ENCODE measurements around the gene PCSK5. TPM values are rescaled to one million over a fixed set of nuclear protein-coding genes. Genes with fewer than 3 reads are reported as not detected.

The PCSK5 gene
- polyA plus RNA-seq, 3 donors = 4.8 to 13.0 (median 7.1) TPM

- Histone ChIP-seq H3K27ac (ENCODE audit: low read depth in 1 of 2, low read length in 2 of 2) (no peak overlapping the region), H3K9ac (ENCODE audit: insufficient read depth, low read length, poor library complexity, severe bottlenecking) (no peak overlapping the region), H3K36me3 (replicated peaks in 1 of 2; ENCODE audit: control insufficient read depth in 1 of 2, insufficient read depth in 2 of 2, low read length in 2 of 2) (peaks cover 11 to 22% of the 10 kb centered on the region in 2 donors), H3K9me3 (replicated peaks in 1 of 2; ENCODE audit: control insufficient read depth in 1 of 2, insufficient read depth in 1 of 2, low read length in 2 of 2) (no peaks in the 10 kb centered on the region), H3K4me3 (replicated peaks in 1 of 3; ENCODE audit: low read depth in 2 of 3, low read length in 3 of 3) (no peak overlapping the region), H3K79me2 (ENCODE audit: insufficient read depth, low read length) (no peaks in the 10 kb centered on the region), H3K4me2 (replicated peaks; ENCODE audit: extremely low read depth, low read length, poor library complexity, severe bottlenecking) (no peak overlapping the region), H4K20me1 (ENCODE audit: insufficient read depth, low read length) (no peaks in the 10 kb centered on the region), H3K27me3 (ENCODE audit: control insufficient read depth in 2 of 2, insufficient read depth in 2 of 2, low read length in 2 of 2) (no peaks in the 10 kb centered on the region), H3K4me1 (ENCODE audit: control insufficient read depth in 1 of 2, insufficient read depth in 2 of 2, low read length in 2 of 2) (peaks cover 4 to 5% of the 10 kb centered on the region in 2 donors), H2AFZ (ENCODE audit: insufficient read depth, low read depth, low read length, poor library complexity, severe bottlenecking) (no peak overlapping the region)
- Mint-ChIP-seq H3K4me3 (no peak overlapping the region), H3K9me3 (peaks cover 0 to 5% (median 0%) of the 10 kb centered on the region in 7 donors), H3K36me3 (peaks cover 30 to 33% of the 10 kb centered on the region in 2 donors), H3K4me1 (peaks cover 14% of the 10 kb centered on the region), H3K27me3 (ENCODE audit: low read depth in 3 of 3) (peaks cover 0 to under 1% (median 0%) of the 10 kb centered on the region in 3 donors), H3K27ac (no peak overlapping the region)
- WGBS (ENCODE audit: insufficient coverage) = no CpG with 5 or more reads among the region's 1 CpG
- DNase-seq = no peak
- intact Hi-C loops (cut with micrococcal nuclease) = no loop called here
- no peak for TF ChIP-seq CTCF (IDR thresholded peaks at IDR 0.05)
Measured at GRCh38 chr9:76155361-76155760, 264.9 kb downstream of the PCSK5 start.

- no peak overlapping the region for H3K9ac ChIP-seq (ENCODE audit: insufficient read depth, low read length, poor library complexity, severe bottlenecking)
- no peak overlapping the region for H3K27ac ChIP-seq (ENCODE audit: low read depth in 1 of 2, low read length in 2 of 2)
- Mint-ChIP-seq H3K27ac (no peak overlapping the region), H3K4me1 (peaks cover 3% of the 10 kb centered on the region), H3K36me3 (peaks cover 56 to 67% of the 10 kb centered on the region in 2 donors), H3K9me3 (peaks cover 0 to 5% (median 0%) of the 10 kb centered on the region in 7 donors), H3K4me3 (no peak overlapping the region), H3K27me3 (ENCODE audit: low read depth in 3 of 3) (peaks cover 0 to 3% (median 0%) of the 10 kb centered on the region in 3 donors)
- H3K9me3 ChIP-seq (replicated peaks in 1 of 2; ENCODE audit: control insufficient read depth in 1 of 2, insufficient read depth in 1 of 2, low read length in 2 of 2) = no peaks in the 10 kb centered on the region
- intact Hi-C loops (cut with micrococcal nuclease) = no loop called here
- H3K36me3 ChIP-seq (replicated peaks in 1 of 2; ENCODE audit: control insufficient read depth in 1 of 2, insufficient read depth in 2 of 2, low read length in 2 of 2) = peaks cover 27 to 54% of the 10 kb centered on the region in 2 donors
- H3K4me2 ChIP-seq (replicated peaks; ENCODE audit: extremely low read depth, low read length, poor library complexity, severe bottlenecking) = no peak overlapping the region
- no peaks in the 10 kb centered on the region for H3K27me3 ChIP-seq (ENCODE audit: control insufficient read depth in 2 of 2, insufficient read depth in 2 of 2, low read length in 2 of 2)
- no peaks in the 10 kb centered on the region for H3K4me1 ChIP-seq (ENCODE audit: control insufficient read depth in 1 of 2, insufficient read depth in 2 of 2, low read length in 2 of 2)
- no peak overlapping the region for H3K4me3 ChIP-seq (replicated peaks in 1 of 3; ENCODE audit: low read depth in 2 of 3, low read length in 3 of 3)
- WGBS (ENCODE audit: insufficient coverage) = 97% methylated on average over 7 of the region's 7 CpGs
- TF ChIP-seq CTCF (IDR thresholded peaks at IDR 0.05) = no peak
- no peak for DNase-seq
- H3K79me2 ChIP-seq (ENCODE audit: insufficient read depth, low read length) = no peaks in the 10 kb centered on the region
- H2AFZ ChIP-seq (ENCODE audit: insufficient read depth, low read depth, low read length, poor library complexity, severe bottlenecking) = no peak overlapping the region
- H4K20me1 ChIP-seq (ENCODE audit: insufficient read depth, low read length) = no peaks in the 10 kb centered on the region
Measured at GRCh38 chr9:76158713-76159112, 268.2 kb downstream of the PCSK5 start.
